NAMALWA (cell line): Measurements from ENCODE around the gene SPP1.

ENCODE experiments used
- DNase-seq: peaks from one replicate; pipeline ENCODE4 v3.0.0-alpha.2; 2015; ENCODE audit warnings: low spot score

The SPP1 gene

DNA sequence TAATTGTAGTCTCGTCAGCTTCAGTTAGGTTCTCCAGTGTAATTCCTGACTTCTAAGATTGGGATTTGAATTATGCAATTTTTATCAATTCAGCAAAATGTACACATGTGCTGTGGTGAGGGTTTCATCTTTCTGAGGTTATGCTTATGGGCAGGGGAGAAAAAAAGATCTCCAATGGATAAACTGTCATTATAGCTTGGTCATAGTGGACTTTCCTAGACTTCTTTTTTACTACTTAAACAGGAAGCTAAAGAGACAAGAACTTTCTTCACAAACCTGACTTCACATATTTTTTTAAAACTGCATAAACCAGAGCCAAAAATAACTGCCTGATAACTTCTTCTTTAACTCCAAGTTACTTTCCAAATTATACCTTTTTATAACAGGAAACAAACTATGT, 21.7 kb upstream of the SPP1 start:
- no peak for DNase-seq

DNA sequence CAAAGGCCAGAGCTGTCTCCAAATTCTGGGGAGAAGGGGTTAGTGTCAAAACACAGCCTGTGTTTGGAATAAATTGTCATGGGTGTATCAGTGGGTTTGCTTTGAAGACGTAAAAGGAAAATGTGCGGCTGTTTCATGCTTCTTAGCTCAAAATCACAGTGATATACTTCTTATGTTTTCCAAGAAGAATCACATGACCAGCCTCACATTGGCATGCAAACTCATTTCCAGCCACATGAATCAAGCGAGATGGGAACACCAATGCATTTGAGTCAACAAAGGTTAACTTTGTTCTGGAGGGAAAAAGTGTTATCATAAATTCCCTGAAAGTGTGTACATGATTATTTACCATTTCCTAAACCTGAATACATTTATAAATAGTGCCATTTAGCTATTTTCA, 19.0 kb upstream of the SPP1 start:
- no peak for DNase-seq

DNA sequence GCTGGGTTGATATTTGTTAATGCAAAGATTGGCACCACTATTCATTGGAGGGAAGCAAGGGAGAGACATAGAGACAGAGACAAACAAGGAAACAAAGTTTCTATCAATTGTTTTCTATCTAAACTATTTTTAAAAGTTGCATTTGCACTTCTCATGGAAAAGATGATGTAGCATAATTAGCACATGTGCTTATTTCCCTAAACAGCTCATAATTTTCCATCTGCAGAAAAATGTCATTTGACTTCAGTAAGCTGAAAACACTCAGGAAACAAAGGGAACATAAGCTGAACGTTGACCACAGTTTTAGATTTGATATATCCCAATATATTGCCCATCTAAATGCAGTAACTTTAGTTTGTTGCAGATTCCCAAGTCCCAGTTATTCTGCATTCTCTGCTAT, 18.5 kb upstream of the SPP1 start:
- DNase-seq = no peak

DNA sequence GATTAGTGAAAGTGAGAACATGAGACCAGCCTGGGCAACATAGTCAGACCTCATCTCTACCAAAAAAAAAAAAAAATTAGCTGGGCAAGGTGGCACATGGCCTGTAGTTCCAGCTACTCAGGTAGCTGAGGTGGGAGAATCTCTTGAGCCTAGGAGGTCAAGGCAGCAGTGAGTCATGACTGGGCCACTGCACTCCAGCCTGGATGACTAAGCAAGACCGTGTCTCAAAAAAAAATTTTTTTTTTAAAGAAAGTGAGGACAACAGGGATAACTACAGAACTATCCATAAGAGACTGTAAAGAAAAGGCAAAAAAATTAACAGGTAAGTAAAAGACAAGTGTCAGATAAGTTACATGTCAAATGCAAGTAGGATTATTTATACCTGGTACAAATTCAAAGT, 13.5 kb upstream of the SPP1 start:
- no peak for DNase-seq

DNA sequence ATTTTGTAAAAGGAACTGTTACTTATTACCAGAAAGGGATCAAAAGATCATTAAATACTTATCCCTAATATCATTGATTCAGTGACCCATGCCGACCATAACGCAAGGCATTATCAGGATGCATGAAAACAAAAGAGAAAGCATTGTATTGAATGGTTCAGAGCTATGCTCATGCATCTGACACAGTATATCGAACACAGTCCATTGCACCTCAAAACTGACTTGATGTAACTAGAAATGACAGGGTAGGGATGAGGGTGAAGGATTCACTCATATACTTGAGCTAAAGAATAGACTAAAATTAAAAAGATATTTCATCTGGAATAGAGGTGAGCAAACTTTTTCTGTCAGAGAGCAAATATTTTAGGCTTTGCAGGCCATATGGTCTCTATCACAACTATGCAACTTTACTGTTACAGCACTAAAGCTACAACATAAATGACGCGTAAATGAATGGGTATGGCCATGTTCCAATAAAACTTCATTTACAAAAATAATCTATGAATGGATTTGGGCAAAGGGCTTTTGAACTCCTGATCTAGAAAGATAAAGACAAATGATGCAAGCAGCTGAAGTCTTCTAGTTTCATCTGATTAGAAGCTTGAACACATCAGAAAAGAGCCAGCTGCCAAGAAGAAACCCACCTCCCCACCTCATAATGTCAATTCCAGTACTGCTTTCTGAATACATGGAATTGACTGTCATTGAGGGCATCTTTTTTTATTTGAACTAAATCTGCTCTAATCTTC, 12.9 kb upstream of the SPP1 start:
- DNase-seq = no peak

DNA sequence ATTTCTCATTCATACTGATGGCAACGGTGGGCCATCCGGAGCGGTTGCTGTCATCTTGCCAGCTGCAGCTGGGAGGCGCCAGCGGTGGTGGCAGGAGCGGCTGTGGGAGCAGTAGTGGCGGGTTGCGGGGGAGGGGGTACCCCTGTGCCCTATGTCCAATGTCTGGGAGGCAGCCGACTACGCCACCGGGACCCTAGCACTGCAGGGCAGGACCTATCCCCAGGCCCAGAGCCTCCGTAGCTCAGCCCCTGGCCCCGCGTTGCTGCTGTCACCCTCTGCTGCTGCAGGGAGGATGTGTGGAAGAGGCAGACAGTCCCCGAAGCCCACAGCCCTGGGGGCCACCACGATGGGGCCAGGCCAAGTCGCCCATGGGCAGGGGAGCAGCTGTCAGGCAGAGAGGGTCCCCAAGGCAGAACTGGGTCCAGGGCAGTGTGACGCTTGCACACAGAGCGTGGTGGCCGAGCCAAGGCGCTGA, 10.0 kb upstream of the SPP1 start:
- DNase-seq = no peak

DNA sequence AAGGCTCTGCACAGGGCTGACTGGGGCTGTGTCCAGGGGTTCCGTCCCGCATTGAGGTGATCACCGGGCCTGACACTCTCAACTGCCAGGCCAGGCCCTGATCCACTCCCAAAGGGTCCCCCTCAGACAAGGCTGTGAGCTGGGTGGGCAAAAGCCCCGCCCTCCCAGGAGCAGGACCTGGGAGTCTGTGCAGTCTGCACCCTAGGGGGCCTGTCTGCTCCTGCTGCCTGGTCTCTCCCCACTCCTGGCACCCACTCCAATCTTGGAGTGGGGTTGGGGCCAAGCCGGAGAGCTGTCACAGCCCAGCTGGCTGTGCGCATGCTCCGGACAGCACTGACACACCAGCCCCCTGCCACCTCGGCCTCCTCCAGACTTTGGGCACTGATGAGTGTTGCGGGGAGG, 9.4 kb upstream of the SPP1 start:
- DNase-seq = no peak

DNA sequence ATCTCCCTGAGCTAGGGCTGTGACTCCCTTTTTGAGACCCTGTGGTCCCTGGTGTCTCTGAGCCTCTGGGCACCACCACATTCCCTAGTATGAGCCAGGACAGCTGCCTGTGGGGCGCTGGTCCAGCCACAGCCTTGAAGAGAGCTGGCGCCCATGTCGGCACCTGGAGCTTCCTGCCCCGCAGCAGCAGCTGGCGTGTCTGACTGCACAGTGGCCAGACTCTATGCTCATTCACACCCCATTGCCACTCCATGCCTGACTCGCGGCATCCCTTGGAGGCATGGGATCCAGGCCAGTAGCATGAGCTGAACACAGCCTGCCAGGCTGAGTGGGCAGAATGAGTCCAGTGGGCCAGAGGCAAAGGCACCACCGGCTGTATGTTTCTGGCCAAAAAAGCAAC, 8.3 kb upstream of the SPP1 start:
- no peak for DNase-seq

DNA sequence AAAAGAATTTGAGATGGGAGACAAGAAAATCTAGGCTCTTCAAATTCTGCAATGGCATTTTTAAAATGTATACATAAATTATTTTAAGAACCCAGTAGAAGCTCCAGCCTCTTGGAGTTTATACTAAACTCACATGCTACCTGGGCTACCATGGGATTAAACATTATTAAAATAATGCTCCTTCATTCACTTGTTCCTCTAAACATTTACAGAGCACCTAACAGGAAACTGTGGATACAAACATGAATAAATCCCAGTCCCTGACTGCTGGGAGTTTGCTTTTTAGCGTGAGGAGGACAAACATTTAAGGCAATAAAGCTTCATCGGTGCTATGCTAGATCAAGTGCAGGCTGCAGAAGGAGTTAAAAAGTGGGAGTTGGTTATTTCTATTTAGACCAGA, 5.4 kb upstream of the SPP1 start:
- no peak for DNase-seq

DNA sequence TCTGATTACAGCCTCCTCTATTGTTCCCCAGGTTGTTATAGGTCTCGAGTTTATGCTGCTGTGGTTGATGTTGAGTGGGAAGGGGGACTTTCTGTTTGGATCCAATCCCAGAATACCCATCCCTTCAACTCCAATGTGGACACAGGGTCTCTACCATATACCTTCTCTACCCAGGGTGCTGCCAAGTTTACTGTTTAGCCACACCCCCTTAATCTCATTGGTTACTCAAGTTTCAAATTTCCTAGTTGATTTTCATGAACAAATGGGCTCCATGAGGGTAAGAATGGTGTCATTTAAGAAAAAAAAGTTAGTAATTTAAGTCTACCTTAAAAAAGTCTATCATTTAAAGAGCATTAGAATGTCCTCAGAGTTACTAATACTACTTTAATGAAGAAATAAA, 3.6 kb upstream of the SPP1 start:
- no peak for DNase-seq

DNA sequence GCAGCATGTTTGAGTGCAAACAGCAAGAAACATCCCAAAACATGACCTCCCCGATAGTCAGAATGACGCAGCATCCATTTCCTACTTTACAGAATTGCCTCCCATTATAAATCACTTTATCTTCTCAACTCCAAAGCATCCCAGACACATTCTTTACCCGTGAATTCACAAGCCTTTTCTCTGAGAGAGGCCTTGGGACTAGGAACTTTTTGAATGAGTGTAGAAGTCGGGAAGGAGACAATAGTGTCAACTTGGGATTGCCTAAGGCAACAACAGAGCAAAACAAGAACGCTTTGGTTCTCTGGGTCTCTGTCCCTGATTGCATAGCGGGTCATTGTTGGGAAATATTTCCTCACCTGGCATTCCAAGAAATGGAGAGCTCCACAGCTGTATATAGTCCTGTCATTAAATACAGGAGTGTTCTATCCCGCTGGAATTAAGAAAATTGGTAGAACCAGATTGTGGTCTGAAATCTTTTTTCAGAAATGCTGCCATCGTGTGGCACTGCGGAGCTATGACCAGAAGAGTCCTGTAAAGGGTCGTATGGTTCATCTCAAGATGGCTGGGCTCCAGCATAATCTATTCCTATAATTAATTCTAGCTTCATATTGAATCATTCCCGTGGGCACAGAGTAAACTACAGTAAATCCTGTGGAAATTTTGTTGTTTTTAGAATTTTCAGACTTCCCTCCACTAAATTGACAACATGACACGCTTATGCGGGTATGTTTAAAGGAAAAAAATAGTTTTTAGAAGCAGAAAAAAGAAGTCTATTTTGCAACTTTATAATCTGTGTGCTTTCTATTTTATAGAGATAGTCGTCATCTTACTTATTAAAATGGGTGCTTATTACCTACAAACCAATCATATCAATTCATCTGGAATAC, 2.0 kb upstream of the SPP1 start:
- DNase-seq = peak; percentile 64

DNA sequence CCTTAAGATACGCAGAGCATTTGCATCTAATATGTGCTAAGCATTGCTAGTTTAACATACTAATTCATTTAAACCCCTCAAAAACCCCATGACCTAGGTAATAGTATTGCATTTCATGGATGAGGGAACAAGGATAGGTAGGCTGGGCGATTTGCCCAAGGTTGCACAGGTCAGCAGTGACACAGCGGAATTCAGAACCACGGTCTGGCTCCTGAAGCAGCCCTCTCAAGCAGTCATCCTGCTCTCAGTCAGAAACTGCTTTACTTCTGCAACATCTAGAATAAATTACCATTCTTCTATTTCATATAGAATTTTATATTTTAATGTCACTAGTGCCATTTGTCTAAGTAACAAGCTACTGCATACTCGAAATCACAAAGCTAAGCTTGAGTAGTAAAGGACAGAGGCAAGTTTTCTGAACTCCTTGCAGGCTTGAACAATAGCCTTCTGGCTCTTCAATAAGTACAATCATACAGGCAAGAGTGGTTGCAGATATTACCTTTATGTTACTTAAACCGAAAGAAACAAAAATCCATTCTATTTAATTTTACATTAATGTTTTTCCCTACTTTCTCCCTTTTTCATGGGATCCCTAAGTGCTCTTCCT, 555 bp upstream of the SPP1 start:
- DNase-seq = no peak

DNA sequence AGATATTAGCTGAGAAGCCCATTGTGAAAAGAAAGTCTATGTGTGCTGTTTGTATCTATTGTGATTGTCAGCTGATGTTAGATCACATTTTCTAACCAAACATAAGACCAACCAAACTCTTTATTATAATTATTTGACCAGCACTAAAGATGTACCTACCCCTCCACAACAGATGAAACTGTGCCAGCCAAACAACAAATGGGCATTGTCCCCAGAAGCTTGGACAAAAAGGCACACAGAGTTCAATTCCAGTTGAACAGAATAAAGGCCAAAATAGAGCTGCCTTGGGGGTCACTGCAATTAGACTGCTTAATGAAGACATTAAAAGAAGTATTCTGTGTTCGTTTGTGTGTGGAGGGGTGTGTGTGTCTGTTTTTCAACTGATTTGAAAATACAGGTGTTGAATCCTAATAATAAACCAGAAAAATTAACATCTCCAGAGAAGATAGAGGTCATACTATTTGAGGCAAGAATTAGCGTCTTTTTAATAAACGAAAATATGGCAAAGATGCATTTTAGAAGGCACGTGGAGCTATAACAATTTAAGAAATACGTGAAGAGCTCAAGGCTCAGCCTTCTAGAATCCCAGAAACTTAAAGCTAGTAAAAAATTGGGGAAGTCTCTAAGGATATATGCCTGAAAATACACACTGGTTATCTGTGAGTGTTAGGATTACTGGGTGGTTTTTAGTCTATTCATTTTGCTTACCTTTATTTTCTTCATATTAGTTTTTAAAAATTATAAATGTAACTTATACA, 2.2 kb downstream of the SPP1 start:
- no peak for DNase-seq

DNA sequence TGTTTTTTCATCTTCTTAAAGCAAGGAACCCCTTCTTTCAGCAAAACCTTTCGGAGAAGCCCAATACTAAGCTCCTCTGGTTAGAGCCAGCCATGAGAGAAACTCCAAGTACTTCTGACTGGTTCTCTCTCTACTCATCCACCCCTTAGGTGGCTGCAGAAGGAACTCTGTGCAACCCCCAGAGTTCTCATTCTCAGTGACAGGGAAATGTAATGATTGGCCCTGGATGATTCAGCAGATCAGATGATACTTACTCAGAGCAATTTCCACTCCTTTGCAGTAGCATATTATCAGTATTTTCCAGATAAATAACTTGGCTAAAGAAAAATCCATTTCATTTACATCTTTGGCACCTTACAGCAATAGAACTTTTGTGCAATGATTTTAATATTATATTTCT, 3.2 kb downstream of the SPP1 start:
- no peak for DNase-seq

DNA sequence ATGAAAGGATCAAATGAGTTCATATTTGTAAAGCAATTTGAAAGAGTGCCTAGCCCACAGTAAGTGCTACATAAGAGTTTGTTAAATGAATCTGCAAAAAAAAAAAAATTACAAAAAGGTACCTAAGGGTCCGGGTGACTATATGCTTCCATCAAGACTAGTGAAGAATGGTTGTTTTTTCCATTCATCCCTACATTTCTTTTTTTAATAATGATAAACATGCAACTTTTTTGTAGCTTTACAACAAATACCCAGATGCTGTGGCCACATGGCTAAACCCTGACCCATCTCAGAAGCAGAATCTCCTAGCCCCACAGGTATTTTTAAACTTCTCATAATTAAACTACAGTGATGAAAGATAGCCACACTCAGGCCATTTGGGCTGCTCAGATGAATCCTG, 4.3 kb downstream of the SPP1 start:
- DNase-seq = no peak

DNA sequence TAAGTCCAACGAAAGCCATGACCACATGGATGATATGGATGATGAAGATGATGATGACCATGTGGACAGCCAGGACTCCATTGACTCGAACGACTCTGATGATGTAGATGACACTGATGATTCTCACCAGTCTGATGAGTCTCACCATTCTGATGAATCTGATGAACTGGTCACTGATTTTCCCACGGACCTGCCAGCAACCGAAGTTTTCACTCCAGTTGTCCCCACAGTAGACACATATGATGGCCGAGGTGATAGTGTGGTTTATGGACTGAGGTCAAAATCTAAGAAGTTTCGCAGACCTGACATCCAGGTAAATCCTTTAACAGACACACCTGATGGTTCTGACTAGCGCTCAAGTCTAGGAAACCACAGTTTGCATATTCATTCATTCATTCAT, 6.0 kb downstream of the SPP1 start:
- no peak for DNase-seq

DNA sequence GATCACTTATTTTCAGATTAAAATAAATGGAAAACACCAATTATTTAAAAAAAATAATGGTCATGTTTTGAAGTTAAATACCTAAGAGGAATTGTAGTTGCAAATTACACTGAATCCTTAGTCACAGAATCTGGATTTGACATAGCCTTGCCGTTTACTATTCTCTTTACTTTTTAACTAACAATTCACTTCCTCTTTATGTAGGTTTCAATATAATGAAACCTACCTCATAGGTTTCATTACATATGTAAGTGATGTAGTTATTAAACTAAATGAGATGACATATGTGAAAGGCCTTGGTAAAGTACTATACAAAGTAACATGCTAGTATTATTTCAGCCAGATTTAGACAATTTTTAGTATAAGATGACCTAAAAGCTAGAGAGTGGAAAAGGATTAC, 6.5 kb downstream of the SPP1 start:
- DNase-seq = no peak

DNA sequence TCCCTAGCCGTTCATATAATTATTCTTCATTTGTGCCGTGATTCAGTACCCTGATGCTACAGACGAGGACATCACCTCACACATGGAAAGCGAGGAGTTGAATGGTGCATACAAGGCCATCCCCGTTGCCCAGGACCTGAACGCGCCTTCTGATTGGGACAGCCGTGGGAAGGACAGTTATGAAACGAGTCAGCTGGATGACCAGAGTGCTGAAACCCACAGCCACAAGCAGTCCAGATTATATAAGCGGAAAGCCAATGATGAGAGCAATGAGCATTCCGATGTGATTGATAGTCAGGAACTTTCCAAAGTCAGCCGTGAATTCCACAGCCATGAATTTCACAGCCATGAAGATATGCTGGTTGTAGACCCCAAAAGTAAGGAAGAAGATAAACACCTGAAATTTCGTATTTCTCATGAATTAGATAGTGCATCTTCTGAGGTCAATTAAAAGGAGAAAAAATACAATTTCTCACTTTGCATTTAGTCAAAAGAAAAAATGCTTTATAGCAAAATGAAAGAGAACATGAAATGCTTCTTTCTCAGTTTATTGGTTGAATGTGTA, 7.0 kb downstream of the SPP1 start:
- DNase-seq = no peak

DNA sequence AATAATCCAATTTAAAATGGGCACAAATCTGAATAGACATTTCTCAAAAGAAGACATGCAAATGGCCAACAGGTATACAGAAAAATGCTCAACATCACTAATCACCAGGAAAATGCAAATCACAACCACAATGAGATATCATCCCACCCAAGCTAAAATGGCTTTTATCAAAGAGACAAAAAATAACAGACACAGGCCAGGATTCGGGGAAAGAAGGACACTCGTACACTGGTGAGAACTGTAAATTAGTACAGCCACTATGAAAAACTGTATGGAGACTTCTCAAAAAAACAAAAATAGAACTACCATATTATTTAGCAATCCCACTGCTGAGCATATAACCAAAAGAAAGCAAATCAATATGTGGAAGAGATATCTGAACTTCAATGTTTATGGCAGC, 8.5 kb downstream of the SPP1 start:
- no peak for DNase-seq

DNA sequence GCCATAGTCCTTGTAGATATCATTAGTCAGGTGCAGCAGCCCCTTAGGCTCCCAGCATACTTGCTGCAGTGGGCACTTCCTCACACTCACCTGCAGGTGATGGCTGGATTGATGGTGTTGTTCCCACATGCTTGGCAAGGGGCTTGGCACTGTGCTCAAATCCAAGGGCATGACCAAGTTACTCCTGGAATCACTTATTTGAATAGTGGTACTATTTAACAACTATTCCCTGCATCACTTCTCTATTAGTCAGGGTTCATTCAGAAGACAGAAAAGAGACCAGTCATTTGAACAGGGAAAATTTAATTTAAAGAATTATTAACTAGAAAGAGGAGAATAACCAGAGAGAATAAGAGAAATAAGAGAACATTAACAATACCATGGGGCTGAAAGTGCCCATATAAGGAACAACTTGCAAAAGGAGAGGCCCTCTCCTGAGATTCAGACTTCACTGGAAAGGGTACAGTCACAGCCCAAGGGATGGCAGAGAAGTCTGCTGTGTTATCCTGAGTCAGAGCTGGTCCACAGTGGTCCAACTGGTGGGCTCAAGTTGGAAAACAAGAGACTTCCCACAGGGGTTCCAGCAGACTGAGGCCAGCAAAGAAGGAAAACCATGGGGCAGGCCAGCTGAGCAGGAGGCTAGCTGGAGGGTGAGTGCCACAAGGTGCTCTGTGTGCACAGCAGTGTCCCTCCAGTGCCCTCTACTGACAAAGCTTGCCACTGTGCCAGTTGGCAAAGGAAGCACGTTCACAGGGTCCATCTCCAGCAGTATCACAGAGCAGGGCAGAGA, 9.8 kb downstream of the SPP1 start:
- peak; percentile 46 for DNase-seq

DNA sequence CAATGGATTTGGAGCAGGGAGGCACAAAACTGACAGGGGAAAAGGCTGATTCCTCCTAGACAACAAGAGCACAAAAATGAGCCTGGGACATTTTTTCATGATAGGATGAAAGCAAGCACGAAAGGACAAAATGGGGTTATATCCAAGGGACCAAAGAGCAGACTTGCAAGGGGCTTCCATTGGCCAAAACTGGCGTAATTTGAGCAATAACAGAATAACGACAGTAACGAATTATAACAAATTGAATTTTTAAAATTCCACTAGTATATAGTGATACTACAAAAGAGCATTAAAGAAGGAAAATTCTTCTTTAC, 10.3 kb downstream of the SPP1 start:
- DNase-seq = no peak
